Ovary (tissue), 3 donors: ENCODE measurements around the gene ATP2C1.

Experiments
- CTCF ChIP-seq, 3 donors: fragments of 450-650 bp in 2 of 3; fragments of 200-600 bp in 1 of 3; IDR thresholded peaks; one replicate each; pipeline versions ENCODE4 v1.5.1 to v1.8.0; 2016 to 2022; ENCODE audit warnings: antibody characterized with exemption in 3 of 3, mild to moderate bottlenecking in 1 of 3
- EP300 ChIP-seq: sonication (generic); formaldehyde crosslinking; IDR thresholded peaks from one replicate; pipeline ENCODE4 v1.6.1; 2017; ENCODE audit warnings: antibody characterized with exemption
- POLR2A ChIP-seq: fragments of 450-650 bp; IDR thresholded peaks from one replicate; pipeline ENCODE4 v1.6.1; 2017; ENCODE audit warnings: antibody characterized with exemption, mild to moderate bottlenecking, moderate library complexity
- donor health status: DM: no; HTN: no; CAD: no.

GRCh38 chr3:130939753-130940152, 45.9 kb downstream of the ATP2C1 start:
- TF ChIP-seq CTCF (IDR thresholded peaks at IDR 0.05) = no peak
- no peak for TF ChIP-seq POLR2A
- TF ChIP-seq EP300 = no peak
